NCI-H1105 treated with DMSO at 0.1 percent for 48 hours (cell line): ENCODE measurements around the gene ZNF174.

Experiments
- DNase-seq: peaks from one replicate; lab custom pipeline; 2025; lab: John Stamatoyannopoulos, UW

Gene ZNF174

DNA sequence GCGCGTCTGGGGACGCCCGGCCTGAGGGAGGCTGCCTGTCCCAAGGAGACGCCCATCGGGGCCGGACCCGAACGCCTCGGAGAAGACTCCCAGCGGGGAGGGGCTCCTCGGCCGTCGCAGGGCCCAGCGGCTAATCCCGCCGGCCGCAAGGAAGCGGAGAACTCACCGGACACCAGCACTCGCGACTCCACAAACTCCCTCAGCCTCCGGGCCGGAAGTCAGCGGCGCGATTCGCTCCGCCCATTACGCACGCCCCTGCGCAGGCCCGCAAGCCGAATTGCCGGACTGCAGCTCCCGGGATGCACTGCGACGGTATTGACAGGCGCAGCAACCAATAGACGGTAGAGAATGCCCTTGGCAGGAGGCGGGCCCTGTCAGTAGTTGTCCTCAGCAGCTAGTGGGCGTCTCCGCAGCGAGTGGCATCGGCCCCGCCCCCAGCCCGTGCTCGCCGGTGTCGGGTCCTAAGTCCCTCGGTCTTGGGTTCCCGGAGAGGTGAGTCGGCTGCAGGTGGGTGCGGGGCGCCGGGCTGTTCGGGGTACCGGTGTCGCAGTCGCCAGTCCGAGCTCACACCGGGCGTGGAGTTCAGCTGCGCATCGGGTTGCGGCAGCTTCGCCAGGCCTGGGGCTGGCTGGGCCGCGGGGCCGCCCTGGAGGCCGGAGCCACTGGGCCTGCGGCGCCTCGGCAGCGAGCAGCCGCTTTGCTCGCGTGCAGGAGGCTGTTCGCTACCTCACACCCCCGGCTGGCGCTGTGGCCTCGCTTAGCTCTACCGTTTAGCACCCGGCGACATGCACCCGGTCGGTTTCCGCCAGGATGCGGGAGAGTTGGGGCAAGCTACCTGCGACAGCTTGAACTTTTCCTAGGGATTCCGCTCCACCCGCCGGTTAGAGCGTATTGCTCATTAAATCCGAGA lies at the start of gene ZNF174, which contains the start of gene ZSCAN32:
TSS of gene ZNF174 (plus strand) at position 437 of the 910 bp plus-strand sequence. CDS start 790 bp downstream, outside the sequence.
TSS of gene ZSCAN32 (minus strand) at position 226 of the 910 bp plus-strand sequence. CDS start 3,447 bp downstream, outside the sequence.
- DNase-seq, result peak; percentile 93

- DNase-seq, result no peak
Observed at GRCh38 chr16:3355589-3355988, 45.4 kb upstream of the ZNF174 start, which contains the start of gene OR2C1. OR2C1 (plus strand) TSS chr16:3355889; CDS start chr16:3355941, 52 bp downstream.

DNA sequence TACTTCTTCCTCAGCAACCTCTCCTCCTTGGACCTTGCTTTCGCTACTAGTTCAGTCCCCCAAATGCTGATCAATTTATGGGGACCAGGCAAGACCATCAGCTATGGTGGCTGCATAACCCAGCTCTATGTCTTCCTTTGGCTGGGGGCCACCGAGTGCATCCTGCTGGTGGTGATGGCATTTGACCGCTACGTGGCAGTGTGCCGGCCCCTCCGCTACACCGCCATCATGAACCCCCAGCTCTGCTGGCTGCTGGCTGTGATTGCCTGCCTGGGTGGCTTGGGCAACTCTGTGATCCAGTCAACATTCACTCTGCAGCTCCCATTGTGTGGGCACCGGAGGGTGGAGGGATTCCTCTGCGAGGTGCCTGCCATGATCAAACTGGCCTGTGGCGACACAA lies 44.9 kb upstream of the ZNF174 start:
- DNase-seq, result no peak

DNA sequence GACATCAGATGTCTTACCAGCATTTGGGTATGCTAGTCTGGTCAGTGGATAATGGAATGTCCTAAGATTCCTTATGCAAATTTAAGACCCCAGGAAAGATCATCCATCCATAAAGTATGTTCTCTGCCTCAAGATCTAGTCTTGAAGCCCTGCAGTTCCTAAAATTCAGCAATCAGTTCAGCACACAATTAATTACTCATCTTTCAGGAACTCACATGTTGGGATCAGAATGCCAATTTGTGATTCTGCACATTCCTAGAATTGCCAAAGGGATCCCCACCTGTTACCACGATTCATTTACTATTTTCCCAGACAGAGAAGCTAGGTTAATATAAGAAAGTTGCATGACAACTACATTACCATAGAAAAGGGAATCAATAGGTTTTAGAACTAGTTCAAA lies 42.1 kb upstream of the ZNF174 start:
- no peak for DNase-seq

GRCh38 chr16:3362931-3363330 lies 38.1 kb upstream of the ZNF174 start:
- no peak for DNase-seq

DNA sequence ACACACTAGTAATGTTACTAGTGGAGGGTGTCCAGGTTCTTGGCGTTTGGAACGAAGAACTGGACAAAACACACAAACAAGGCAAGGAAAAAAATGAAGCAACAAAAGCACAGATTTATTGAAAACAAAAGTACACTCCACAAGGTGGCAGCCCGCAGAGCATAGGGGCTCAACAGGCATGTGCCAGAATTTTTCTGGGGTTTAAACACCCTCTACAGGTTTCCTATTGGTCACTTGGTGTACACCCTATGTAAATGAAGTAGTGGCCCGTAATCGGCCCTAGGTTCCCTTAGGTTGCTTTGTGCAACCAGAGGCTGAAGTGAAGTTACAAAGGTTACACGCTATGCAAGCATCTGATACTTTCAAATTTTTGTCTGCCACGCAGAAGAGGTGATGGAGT lies 37.2 kb upstream of the ZNF174 start:
- DNase-seq, result no peak

- no peak for DNase-seq
Observed at GRCh38 chr16:3364774-3365427, 36.1 kb upstream of the ZNF174 start.

GRCh38 chr16:3369073-3369472 lies 31.9 kb upstream of the ZNF174 start:
- no peak for DNase-seq

- DNase-seq, result no peak
Observed at GRCh38 chr16:3375680-3376079, 25.3 kb upstream of the ZNF174 start.

- DNase-seq, result no peak
Observed at GRCh38 chr16:3377917-3378316, 23.1 kb upstream of the ZNF174 start.

DNA sequence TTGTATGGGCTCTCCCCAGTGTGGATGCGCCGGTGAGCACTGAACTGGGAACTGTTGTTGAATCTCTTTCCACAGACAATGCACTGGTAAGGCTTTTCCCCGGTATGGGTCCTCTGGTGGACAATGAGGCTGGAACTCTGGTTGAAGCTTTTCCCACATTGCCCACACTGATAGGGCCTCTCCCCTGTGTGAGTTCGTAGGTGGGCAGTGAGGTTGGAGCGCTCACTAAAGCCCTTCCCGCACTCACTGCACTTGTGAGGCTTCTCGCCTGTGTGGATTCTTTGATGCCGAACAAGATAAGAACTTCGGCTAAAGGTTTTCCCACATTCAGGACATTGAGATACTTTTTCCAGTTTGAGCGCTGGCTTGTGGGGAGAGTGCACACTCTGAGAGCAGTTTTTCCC lies 18.0 kb upstream of the ZNF174 start:
- no peak for DNase-seq

DNA sequence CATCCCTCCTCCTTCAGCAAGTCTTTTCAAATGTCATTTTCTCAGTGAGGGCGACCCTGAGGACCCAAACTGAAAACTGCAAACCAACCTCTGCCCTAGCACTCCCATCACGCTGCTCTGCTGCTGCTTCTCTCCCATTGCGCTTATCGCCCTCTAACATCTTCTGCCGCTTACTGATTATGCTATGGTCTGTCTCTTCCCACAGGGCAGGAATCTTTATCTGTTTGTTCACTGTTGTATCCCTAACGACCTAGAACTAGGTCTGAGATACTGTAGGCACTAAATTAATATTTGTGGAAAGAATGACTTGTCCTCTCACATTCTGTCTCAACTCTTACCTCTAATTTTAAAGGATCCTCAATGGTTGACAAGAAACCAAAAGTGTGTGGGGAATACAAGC lies 12.7 kb upstream of the ZNF174 start:
- no peak for DNase-seq

DNA sequence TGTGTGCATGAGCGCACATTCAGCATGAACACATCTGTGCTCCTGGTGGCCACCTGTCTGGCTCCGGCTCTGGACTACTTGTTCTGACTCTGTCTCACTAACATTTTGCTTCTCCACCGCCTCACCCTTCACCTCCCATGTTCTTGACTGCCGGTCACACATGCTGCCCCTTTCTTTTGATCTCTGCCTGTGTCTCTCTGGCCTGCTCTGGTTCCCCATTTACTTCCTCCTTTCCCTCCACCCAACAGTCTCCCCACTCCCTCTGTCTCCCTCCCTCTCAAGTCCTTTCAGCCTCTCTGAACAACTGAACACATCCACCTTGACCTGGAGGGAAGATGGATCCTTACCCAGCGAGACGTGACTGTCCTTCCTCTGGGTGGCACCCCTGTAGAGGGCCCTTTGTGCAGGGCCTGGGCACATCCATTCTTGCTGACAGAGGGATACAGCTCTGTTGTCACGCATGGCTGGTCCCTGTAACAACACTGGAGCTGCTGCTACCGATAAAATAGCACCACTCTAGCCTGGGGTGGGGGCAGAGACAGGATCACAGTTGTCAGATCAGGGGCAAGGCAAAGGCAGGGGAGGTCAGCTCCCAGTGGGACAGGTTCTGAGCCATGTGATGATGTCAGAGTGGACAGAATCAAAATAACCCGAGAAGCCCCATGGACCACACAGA lies 11.2 kb upstream of the ZNF174 start:
- no peak for DNase-seq

DNA sequence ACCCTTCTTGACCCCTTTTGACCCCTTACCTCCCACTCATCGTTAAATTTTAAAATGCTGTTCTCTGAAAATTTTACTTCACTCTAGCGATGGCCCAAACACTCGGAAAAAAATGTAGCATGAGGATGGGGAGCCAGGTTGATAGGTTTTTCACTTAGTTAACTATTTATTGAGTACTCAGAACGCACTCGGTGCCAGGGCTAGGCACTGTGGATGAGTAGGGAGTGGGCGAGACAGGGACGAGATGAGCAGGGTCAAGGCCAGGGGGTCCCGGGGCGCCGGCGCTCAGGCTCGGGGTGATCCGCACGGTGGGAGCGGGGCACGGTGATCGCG lies 603 bp upstream of the ZNF174 start:
- no peak for DNase-seq

GRCh38 chr16:3401719-3402397 lies 843 bp downstream of the ZNF174 start:
- no peak for DNase-seq

DNA sequence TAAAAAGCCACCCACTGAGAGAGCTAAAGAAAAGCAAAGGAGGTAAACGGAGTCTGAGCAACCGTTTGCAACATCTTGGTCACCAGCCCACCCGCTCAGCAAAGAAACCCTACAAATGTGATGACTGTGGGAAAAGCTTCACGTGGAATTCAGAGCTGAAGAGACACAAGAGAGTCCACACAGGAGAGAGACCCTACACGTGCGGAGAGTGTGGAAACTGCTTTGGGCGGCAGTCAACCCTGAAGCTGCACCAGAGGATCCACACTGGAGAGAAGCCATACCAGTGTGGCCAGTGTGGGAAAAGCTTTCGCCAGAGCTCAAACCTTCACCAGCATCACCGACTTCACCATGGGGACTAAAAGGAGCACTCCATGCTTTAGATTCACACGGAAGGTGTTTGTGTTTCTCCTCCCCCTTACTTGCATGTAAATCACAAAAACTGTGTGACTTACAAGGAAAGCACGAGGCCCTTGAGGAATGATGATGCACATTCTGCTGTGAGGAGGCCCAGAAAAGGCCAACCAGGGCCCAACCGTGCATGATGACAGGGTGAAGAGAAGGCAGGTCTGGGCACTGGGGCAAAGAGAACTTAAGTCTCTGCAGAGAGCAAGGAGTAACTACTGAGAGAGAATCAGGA lies 7.7 kb downstream of the ZNF174 start:
- DNase-seq, result no peak

DNA sequence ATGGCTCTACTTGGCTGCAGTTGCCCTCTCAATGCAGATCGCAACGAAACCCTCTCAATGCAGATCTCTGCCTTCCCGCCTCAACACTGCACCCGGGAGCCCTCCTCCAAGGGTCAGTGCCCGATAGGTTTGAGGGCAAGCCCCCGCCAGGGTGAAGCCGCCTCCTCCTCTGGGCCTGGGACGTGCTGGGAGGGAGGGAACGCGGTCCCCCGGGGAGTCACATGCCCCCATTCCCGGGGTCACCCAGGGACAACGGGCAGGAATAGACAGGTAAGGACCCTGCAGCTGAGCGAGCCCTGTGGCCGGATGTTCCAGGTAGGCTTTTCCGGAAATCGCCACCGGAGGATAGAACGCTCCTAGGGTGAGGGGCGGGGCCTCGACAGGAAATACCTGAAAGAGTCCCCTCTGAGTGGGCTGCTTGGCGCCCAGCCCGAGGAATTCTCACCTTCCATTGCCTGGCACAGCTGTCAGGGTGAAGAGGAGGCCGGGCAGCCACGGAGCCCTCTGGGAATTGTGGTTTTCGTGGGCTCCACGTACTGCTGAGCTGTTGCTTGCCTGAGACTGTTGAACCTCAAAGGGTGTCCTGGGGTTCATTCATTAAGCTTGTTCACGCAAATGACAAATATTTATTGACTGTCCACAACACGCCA lies 12.8 kb downstream of the ZNF174 start:
- DNase-seq, result no peak

- no peak for DNase-seq
Observed at GRCh38 chr16:3431779-3432219, 30.8 kb downstream of the ZNF174 start.

- no peak for DNase-seq
Observed at GRCh38 chr16:3434373-3434772, 33.4 kb downstream of the ZNF174 start.

GRCh38 chr16:3439637-3440036 lies 38.6 kb downstream of the ZNF174 start:
- no peak for DNase-seq
